HG03175 (cell line): ENCODE data around the gene PRMT9.

Experiments used
- ATAC-seq: cut with Tn5 transposase; IDR thresholded peaks from one replicate; pipeline ENCODE4 v1.9.1; 2021; ENCODE audit warnings: mild to moderate bottlenecking, moderate library complexity; ENCODE audit not compliant: unreplicated experiment

PRMT9 gene

DNA sequence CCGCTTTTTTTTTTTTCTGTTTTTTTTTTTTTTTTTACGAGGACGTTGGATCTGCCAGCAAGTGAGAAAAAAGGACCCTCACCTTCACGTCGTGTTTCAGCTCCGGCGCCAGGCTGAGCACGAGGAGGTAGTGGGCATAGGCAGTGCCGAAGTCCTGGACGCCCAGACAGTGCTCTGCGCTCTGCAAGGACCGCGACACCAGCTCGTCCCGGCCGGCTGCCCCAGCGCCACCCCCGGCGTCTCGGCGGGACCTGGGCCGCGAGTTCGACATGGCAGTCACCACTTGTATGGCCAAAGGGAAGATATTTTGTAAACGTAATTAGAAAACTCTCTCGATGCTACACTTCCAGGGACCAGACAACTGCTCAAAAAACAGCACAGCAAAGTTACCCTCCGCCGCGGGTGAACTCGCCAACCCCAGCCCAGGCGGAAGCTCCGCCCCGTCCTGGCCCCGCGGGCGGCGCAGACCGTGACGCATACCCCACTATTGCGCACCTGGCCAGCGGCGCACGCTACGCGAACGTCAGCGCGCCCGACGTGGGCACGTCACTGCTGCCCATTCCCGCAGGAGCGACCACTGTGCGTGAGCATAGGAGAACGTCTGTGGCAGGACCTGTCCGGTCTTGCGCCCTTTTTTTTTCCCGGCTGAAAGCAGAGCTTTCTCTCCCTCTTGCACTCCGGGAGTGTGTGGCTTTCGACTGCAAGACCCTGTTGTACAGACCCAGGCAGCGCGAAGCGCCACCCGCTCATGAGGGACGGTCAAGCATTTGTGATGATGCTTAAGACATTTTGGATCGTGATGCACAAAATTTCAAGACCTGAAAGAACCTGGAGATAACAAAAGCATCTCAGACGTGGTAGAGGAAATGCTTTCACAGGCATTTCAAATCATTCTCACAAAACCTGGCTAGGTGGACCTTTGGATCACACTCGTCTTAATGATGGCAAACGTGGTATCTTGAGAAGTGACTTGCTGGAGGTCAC, at the start of gene PRMT9:
PRMT9 (minus strand) TSS at position 447 of the 984 bp plus-strand sequence; CDS start at position 271, 176 bp downstream.
- peak; percentile 99 for ATAC-seq

DNA sequence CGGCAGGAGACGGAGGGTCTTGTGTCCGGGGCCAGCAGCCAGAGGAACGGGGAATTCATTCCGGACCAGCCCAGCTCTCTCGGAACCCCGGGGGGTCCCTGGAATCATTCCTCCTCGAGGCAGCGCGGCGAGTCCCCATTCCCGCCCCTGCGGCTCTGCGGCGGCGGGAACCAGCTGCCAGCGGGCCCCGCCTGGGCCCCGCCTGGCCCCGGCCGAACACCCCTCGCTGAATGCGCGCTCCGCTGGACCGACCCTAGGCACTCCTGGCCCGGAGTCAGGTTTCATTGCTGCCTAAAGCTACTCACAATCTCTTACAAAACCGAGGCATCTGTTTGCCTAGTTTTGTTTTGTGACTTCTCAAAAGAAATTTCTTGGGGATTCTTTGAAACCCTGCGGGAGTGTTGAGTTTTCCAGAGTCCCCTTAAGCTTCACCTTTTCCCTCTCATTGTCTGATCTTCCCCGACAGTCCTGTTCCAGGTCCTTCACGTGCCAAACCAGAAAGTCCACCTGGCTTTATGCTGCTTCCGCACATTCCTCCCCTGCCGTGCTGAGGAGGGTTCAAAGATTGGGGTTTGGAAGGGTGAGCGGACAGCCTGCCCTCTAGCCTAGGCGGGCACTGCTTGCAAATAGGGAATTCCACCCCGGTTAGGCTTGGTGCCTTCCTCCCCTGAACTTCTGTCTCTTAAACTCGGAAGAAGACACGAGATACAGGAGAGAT, 48.7 kb upstream of the PRMT9 start:
- peak; percentile 27 for ATAC-seq

DNA sequence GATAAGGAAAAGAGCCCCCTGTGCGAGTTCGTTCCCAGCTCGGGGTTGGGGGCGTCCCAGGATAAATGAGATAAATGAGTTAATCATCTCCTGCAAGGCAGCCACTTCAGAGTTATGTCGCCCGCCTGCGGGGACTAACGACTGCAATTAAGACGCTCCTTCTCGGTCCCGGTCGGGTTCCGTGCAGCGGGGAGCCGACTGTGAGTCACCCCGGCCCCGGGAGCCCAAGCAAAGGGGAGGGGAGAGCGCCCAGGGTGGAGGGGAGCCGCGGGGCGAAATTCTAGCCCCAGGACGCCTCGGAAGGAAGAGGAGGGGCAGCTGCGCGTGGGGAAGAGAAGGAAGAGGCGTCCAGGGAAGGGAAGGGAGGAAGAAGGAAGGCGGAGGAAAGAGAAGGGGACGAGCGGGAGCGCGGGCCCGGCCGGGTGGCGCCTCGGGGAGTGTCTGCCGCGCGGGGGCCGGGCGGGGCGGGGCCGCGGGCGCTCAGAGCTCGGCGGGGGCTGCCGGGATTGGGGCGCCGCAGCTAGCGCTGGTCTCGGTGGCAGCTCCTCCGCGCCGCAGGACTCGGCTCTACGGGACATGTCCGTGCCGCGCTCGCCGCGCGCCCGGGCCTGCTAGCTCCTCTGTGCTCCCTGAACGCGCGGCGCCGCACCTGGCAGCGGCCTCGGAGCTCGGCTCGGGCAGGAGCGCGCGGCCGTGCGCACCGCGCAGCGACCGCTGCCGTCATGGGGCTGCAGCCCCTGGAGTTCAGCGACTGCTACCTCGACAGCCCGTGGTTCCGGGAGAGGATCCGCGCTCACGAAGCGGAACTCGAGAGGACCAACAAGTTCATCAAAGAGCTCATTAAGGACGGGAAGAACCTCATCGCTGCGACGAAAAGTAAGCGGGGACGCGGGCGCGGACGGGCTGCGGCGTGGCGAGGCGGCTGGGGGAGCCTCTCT, 47.9 kb upstream of the PRMT9 start, which contains the start of gene ARHGAP10:
ARHGAP10 (plus strand) TSS at position 509 of the 938 bp plus-strand sequence; CDS start at position 723, 214 bp downstream.
- ATAC-seq, result peak; percentile 59

DNA sequence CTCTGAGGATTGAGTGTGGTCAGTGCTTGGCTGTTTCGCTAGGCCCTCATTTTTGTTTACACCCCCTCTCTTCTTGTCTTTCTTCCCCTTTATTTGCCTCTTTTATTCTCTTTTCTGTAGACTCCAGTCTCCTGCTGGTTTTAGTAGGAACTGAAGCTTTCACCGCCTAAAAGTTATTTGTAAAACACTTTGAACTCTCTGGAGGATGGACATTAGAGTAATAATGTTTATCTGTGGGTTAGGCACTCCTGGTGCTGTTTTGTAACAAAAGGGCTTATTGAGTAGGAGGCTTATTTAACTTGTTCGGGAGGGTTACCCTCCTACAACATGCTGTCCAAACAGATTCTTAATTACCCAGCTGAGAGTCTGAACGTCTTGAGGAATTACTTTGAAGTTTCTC, 46.4 kb upstream of the PRMT9 start:
- ATAC-seq, result no peak

DNA sequence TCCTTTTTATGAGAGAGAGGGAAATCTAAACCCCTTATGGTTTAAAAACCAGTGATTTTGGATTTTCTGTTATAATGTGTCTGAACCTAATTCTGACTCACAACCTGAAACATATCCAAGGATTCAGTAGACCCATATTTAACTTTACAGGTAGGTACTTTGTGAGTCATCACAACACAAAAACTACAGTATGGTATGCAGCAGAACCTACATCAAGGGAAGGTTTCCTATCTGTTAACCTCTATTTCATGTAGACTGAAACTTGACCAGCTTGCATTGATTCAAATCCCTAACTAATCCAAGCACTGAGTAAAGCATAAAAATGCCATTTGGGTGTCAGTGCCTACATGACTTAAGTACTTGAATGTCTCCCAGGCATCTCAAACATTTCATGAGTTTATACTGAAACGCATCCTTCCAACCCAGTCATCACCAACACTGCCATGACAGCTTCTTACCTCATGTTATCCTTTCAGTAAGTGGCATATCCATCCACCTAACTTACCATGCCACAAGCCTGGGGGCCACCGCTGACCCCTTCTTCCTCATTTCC, 43.6 kb upstream of the PRMT9 start:
- ATAC-seq, result no peak

DNA sequence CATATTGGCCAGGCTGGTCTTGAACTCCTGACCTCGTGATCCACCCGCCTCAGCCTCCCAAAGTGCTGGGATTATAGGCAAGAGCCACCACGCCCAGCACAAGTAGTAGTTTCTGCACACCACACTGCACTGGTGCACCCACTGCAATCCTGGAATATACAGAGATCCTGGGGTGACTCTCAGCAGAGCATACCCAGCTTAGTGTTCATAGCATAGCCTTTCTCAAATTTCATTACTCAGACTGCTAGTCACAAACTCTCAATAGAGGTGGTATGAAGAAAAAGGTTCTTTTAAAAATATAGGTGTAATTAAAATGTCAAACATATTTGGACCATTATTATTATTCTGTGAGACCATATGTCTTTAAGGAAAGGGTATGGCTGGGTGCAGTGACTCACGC, 41.7 kb upstream of the PRMT9 start:
- no peak for ATAC-seq

DNA sequence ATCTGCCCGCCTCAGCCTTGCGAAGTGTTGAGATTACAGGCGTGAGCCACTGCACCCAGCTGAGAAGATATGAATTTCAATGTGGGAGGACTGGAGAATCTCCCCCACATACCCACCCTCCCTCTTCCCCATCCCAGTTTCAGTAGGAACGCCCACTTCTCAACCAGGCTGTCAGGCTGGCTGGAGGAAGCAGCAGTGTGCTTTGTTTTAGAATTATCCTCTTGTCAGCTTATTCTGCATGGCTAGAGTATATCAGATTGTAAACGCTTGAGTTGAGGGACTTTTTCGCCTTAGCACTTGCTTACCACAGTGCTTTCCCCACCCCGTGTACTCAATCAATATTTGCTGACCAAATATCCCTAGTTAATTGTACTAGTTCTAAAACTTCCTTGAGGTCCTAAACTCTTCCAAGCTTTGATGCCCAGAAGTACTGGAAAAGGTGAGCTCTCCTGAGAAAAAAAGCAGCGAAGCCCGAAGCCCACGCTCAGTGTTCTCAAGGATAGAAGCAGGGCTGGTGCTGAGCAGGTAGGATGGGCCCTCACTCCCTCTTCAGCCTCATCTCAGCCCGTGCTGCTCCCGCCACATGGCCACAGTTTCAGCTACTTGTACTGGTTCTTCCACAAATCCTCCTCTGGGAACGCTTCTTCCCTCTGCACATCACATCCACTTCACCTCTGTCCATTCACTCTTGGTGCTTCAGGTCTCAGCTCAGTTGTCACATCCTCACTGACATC, 40.7 kb upstream of the PRMT9 start:
- ATAC-seq, result no peak

DNA sequence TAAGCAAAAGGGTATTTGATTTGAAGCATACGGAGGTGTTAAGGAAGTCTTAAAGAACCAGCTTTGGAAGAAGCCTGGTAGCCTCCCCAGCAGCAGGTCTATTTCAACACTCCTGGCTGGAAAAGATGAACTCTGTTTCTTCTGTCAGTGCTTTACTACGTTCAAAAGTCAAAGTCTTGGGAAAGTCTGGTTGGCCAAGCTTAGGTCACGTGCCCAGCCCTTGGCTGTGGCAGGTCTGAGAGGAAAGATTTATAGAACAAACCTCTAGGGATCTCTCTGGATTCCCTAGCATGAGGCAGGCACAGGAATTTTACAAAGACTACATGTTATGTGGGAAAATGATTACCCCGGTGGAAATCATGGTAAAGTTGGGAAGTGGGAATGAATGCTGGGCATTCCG, 39.4 kb upstream of the PRMT9 start:
- no peak for ATAC-seq

DNA sequence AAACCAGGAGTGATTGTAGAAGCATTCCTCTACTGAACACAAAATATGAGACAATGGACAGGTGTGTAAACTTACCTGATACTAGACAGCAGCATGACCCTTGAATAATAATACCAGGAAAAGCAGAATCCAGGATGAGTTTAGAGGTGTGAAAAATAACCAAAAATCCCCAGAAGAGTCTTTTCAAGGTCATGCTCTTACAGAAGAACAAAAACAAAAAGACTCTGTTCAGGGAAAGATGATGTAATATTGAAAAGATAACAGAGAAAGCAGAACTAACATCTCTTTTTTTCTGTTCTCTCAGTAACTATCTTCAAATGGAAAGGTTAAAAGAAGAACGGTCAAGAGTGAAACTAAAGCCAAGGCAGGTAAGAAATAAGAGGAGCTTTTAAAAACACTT, 33.9 kb upstream of the PRMT9 start:
- ATAC-seq, result peak; percentile 86

DNA sequence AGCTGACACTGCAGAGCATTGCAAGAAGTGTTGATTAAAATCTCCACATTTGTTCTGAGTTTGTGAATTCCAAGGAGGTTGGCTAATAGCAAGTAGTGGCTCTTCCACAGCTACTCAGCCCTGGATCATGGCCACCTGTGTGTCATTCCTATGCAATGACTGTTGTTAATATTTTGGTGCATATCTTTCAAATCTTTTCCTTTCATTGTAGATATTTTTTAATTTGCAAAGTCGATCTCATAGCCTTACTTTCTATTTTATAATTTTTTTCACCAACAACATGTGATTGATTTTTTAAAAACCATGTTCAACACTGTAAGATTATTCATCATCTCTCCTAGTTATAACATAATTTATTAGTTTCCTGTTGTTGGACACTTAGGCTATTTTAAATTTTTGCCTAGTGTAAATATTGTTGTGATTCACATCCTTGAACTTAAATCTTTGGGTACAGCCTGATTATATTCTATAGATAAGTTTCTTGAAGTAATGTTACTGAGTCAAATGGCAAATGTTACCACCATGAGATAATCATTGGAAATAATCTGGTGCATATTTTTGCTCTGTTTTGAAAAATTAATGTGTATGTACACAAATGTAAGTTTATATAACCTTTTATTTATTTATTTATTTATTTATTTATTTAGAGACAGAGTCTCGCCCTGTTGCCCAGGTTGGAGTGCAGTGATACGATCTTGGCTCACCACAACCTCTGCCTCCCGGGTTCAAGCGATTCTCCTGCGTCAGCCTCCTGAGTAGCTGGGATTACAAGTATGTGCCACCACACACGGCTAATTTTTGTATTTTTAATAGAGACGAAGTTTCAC, 30.8 kb upstream of the PRMT9 start:
- ATAC-seq, result no peak

DNA sequence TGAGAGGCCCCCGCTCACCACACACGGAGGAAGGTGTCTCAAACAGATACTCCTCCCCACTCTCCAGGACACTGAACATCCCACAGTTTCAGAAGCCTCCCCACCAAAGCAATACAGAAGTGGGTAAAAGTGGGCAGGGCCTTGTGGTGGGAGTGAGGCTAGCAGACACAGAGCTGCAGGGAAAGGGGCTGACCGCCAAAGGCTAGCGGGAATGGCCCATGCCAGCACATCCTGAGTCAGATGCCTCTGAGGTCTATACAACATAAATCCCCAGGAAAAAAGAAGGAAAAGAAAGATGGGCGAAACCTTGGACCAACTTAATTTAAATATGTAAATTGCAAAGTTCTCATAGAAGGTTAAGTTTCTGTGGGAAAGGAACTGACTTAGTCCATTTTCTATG, 26.0 kb upstream of the PRMT9 start:
- ATAC-seq, result no peak

DNA sequence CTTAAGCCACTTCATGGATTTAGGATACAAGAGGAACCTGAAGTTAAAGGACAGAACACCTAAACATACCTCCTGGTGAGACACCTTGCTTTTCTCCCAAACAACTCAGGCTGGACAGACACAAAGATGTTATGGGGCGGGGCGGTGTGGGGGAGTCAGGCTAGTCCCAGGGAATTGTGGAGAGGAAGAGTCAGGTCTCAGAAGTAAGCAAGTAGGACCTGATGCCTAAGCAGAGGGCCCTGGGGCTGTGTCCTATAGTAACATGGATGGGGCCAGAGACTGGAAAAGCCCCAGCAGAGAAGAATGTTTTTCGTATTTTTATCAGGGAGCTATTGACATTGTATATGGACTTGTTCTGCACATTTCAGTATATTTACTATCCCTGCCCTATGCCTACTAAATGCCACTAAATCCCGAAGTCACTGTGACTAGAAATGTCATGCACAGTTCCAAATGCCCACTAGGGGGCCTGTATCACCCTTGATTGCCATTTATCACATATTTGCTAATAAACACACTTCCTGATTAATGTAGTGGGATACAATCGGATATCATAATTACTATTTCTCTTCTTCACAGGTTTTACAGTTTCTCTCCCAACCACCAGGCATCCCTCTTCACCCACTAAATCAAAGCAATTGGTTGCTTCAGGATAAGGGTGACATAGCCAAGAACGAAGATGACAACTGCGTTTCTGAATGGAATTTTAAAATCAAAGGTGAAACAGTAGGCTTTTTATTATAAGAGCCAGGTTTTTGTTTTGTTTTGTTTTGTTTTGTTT, 24.1 kb upstream of the PRMT9 start:
- ATAC-seq, result peak; percentile 74

DNA sequence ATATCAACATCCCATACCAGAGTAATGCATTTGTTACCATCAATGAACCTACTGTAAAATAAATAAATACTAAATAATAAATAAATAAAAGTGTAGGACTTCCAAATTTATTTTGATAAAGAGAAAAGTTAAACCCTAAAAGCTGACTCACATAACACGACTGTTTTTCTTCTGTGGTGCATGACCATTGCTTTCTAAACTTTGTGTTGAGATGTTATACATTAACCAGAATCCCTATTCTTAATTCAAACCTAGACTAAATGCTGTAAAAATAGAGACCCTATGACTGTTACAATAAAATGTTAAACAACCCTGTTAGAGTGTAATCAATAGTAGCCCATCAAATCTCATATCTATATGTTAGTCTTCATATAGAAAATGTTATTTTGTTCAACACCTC, 20.9 kb upstream of the PRMT9 start:
- no peak for ATAC-seq

DNA sequence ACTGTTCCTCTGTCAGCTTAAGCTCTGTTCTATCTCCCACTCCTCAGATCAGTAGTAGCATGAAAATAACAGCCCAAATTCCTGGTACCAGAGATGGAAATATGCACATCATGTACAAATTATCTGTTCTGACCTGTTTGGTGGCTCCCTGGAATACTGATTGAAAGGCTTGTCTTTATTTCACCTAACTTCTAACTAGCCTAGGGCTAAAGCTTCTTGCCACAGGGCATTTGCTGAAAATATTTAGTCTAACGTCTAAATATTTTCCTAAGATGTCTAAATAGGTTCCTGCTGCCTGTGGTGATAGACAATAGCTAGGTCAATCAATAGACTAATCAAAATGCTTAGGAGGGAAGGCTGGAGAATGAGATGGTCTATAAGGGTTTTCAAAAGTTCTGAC, 12.9 kb upstream of the PRMT9 start:
- ATAC-seq, result no peak

DNA sequence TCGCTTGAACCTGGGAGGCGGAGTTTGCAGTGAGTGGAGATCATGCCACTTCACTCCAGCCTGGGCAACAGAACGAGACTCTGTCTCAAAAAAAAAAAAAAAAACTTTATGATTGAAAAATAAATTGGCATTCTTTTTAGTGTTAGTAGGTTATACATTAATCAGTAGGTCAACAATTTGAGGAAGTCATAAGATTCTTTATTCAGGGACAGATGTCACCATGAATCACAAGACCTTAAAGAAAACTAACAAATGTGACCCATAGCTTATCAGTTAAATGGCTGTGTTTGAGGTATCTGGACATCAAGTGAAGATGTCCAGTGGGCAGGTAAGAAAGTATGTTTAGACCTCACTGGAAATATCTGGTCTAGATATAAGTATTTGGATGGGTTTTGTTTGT, 9.3 kb upstream of the PRMT9 start:
- ATAC-seq, result no peak

DNA sequence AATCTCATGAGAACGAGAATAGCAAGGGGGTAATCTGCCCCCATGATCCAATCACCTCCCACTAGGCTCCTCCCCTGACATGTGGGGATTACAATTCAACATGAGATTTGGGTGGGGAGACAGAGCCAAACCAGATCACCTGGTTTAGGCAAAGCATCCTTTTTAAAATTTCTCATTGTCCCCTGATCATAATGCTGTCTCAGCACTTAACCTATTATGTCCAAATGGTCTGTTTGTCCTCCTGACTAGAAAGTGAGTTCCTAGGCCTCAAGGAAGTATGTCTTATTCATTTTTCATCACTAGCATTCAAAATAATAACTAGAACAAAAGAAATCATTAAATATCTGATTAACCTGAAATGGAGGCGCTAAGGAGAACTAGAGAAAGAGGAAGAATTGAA, 7.9 kb upstream of the PRMT9 start:
- no peak for ATAC-seq

DNA sequence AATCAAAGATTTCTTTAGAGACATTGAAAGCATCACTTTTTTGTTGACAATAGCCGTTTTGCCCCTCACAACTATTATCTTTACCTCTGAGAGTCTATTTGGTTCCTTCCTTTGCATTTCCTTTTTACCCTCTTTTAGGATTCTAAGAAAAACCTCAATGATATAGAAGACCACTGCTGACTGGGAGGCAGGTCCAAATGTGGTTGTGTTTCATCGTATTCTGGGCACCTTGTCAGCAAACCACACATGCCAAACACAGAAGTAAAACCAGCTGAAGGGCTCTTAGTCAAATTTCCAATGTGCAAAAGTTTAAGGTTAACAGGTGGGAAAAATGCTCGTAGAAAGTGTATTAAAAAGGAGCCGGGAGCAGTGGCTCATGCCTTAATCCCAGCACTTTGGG, 5.1 kb upstream of the PRMT9 start:
- ATAC-seq, result no peak

DNA sequence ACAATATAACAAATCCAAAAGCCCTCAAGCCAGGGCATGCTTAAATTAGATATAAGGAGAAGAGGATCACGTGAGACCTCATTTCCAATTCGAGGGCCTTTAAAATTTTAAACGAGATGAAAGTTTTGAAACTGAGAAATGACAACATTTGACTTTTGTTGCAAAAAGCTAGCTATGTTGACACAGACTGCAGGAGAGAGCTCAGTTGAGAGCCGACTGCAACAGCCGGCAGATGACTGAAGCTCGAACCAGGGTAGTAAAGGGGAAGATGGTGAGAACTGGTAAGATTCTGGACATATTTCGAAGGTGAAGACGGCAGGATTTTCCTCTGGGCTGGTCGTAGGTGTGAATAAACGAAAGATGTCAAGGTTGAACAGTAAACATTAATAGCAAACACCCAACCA, 773 bp downstream of the PRMT9 start:
- ATAC-seq, result no peak
